ENCODE results near the gene MAP3K6. TPM values are rescaled to one million over a fixed set of nuclear protein-coding genes. Genes with fewer than 3 reads are reported as not detected.

The MAP3K6 gene
- total RNA-seq, 1 donor from 2014 or later: 45.2 TPM

GRCh38 chr1:27383039-27383605 is 16.4 kb upstream of the MAP3K6 start, which contains the start of gene CD164L2:
Gene CD164L2 (minus strand): TSS chr1:27383333. CDS start chr1:27383239, 94 bp downstream.
- TF ChIP-seq CTCF (IDR thresholded peaks at IDR 0.05; ENCODE audit: borderline replicate concordance): no peak
- no peak for DNase-seq
- H3K4me3 ChIP-seq: no peak within 1 kb of the TSS
- peaks cover 4% of the 10 kb centered on the region for H3K27me3 ChIP-seq (ENCODE audit: low read depth)
- H3K4me1 ChIP-seq: peaks cover 27% of the 10 kb centered on the region
- H3K36me3 ChIP-seq: no peaks in the 10 kb centered on the region
- no peaks in the 10 kb centered on the region for H3K9me3 ChIP-seq (replicated peaks)
- intact Hi-C loops (cut with micrococcal nuclease): no loop called here
- H3K27ac ChIP-seq (replicated peaks): no peak within 1 kb of the TSS

GRCh38 chr1:27381969-27382762 is 15.4 kb upstream of the MAP3K6 start:
- no peak for DNase-seq
- no peak overlapping the region for H3K4me3 ChIP-seq
- H3K9me3 ChIP-seq (replicated peaks): no peaks in the 10 kb centered on the region
- intact Hi-C loops (cut with micrococcal nuclease): no loop called here
- no peak for TF ChIP-seq CTCF (IDR thresholded peaks at IDR 0.05; ENCODE audit: borderline replicate concordance)
- peaks cover 33% of the 10 kb centered on the region for H3K4me1 ChIP-seq
- H3K27me3 ChIP-seq (ENCODE audit: low read depth): peaks cover 4% of the 10 kb centered on the region
- no peaks in the 10 kb centered on the region for H3K36me3 ChIP-seq
- no peak overlapping the region for H3K27ac ChIP-seq (replicated peaks)

GRCh38 chr1:27380766-27381733 is 14.3 kb upstream of the MAP3K6 start:
- intact Hi-C loops (cut with micrococcal nuclease): no loop called here

GRCh38 chr1:27380224-27380623 is 13.5 kb upstream of the MAP3K6 start:
- intact Hi-C loops (cut with micrococcal nuclease): no loop called here
- Histone ChIP-seq H3K36me3 (no peaks in the 10 kb centered on the region), H3K4me1 (peaks cover 53% of the 10 kb centered on the region), H3K9me3 (replicated peaks) (no peaks in the 10 kb centered on the region), H3K27me3 (ENCODE audit: low read depth) (peaks cover 4% of the 10 kb centered on the region), H3K27ac (replicated peaks) (no peak overlapping the region), H3K4me3 (no peak overlapping the region)
- DNase-seq: no peak
- TF ChIP-seq CTCF (IDR thresholded peaks at IDR 0.05; ENCODE audit: borderline replicate concordance): no peak

More at GRCh38 chr1:27380766-27381733, 14.3 kb upstream of the MAP3K6 start:
- no peak overlapping the region for H3K27ac ChIP-seq (replicated peaks)
- H3K9me3 ChIP-seq (replicated peaks): no peaks in the 10 kb centered on the region
- H3K36me3 ChIP-seq: no peaks in the 10 kb centered on the region
- H3K4me1 ChIP-seq: peaks cover 45% of the 10 kb centered on the region
- no peak overlapping the region for H3K4me3 ChIP-seq
- H3K27me3 ChIP-seq (ENCODE audit: low read depth): peaks cover 4% of the 10 kb centered on the region
- DNase-seq: no peak
- TF ChIP-seq CTCF (IDR thresholded peaks at IDR 0.05; ENCODE audit: borderline replicate concordance): no peak

GRCh38 chr1:27379564-27380122 is 12.9 kb upstream of the MAP3K6 start:
- Histone ChIP-seq H3K27ac (replicated peaks) (no peak overlapping the region), H3K36me3 (no peaks in the 10 kb centered on the region), H3K9me3 (replicated peaks) (no peaks in the 10 kb centered on the region), H3K27me3 (ENCODE audit: low read depth) (peaks cover 4% of the 10 kb centered on the region), H3K4me3 (no peak overlapping the region), H3K4me1 (peaks cover 56% of the 10 kb centered on the region)
- DNase-seq: no peak
- intact Hi-C loops (cut with micrococcal nuclease): no loop called here
- TF ChIP-seq CTCF (IDR thresholded peaks at IDR 0.05; ENCODE audit: borderline replicate concordance): no peak

All from left ventricle myocardium inferior (tissue), 1 donor.